Dermis microvascular lymphatic vessel endothelial cell (primary cell): ENCODE results near the gene SCUBE2. TPM values are rescaled to one million over a fixed set of nuclear protein-coding genes. Genes with fewer than 3 reads are reported as not detected.
"Not testable (repeated sequence)": the region's sequence is repeated elsewhere in the genome, so short reads cannot be mapped to it uniquely, and the experiment has no call there.

Experiments
- DNase-seq, 2 donors: peaks; one replicate each; pipeline versions ENCODE4 v3.0.0 to v3.0.0-alpha.2; 2010; ENCODE audit warnings: low read depth in 2 of 2
- total RNA-seq: library from RNA; depleted of rRNA; stranded (reverse); fragments of >200 nt; gene quantifications from 2 replicates; pipeline ENCODE4 v1.2.1, GENCODE V29; 2014

Gene SCUBE2
- total RNA-seq, 1 donor from 2014 or later, result 0.77 TPM

DNA sequence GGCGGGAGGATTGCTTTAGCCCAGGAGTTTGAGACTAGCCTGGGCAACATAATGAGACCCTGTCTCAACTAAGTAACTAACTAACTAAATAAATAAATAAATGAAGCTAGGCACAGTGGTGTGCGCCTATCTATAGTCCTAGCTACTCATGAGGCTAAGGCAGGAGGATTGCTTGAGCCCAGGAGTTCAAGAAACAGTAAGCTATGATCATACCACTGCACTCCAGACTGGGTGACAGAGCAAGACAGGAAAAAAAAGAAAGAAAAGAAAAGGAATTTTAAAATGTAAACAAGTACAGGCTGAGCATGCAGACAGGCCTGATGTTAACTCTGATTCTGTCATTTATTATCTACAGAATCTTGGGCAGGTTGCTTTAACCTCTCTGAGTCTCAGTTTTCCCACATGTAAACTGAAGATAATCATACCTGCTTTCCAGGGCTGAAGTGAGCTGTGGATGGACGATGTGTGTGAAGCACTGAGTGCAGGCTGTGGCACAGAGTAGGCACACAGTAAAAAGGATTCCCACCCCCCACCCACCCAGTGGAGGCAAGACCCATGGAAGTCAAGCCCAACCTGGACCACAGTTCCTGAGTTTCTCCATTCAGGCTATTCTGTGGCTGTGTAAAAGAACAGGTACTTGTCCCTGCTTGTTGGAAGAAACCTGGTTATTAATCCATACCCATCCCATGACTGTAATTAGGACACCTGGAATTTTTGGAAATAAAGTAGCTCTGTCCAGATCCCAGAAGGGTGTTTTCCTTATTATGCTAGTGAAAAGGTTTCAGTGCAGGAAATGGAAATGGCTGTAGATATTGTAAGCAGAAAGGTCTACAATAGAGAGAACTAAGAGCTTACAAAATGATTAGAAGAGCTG, 18.7 kb upstream of the SCUBE2 start:
- DNase-seq, result no peak

DNA sequence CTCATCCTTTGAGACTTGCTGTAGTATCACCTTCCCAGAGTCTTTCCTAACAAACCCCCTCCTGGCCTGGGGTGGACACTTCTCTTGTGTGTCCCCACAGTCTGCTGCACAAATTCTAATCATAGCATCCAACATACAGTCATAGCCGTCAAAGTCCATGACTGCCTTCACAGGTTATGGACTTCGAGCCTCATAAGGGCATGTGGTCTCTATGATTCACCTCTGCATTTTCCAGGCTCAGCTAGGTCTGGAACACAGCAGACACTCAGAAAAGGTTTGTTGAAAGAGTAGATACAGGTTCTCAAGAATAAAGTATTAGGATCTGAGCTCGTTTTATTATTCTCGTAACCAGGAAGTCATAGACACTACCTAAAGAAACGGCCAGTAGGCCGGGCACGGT, 13.2 kb upstream of the SCUBE2 start:
- DNase-seq, result no peak

DNA sequence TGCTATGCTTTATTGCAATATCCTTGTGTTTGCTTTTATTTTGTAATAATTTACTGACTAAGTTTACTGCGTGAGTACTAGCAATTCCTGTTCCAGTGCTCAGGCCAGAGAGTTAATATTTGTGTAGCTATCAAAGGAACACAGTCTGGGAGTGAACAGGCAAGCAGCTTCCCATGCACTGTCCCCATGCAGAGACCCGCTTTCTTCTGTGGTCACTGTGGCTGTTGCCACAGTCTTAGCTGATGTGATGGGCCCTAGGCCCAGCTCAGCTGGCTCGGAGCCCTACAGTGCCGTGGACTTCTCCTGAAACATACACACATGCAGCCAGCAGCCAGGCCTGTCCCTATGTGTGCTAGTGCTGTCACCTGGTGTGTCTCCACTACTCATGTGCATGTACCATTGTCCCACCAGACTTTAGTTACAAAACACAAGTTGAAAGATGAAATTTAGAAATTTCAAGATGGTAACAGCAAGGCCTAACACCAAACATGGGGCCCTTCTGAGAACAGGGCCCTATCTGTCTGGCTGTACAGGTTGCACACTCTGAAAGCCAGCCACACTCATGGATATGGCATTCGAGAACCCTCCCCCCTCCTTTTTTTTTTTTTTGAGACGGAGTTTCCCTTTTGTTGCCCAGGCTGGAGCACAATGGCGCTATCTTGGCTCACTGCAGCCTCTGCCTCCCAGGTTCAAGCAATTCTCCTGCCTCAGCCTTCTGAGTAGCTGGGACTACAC, 12.3 kb upstream of the SCUBE2 start:
- no peak for DNase-seq

DNA sequence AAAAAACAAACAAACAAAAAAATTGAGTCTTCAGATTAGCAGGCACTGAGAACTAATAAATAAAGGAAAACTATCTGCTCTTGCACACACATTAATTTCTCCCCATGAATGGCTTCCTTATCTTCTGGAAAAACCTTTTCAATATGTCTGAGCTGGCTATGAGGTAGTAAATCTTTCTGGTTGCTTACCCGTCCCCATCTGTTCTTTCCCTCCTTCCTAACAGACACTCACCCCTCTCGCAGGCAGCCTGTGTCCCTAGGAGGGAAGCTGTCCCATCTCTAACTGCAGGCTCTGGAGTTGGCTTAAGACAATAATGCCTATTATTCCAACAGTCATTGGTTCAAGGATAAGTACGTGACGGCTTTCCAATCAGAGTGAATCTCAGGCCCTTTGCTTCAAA, 8.2 kb upstream of the SCUBE2 start:
- no peak for DNase-seq

DNA sequence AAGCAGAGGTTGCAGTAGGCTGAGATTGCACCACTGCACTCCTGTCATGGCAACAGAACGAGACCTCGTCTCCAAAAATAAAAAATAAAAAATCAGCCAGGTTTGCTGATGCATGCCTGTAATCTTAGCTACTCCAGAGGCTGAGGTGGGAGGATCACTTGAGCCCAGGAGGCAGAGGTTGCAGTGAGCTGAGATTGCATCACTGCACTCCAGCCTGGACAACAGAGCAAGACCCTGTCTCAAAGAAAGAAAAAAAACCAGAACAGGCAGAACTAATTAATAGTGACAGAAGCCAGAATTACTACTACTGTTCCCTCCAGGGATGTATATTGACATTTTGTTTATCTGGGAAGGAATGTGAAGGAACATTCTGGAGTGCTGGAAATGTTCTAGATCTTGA, 7.1 kb upstream of the SCUBE2 start:
- DNase-seq, result not testable (repeated sequence)

DNA sequence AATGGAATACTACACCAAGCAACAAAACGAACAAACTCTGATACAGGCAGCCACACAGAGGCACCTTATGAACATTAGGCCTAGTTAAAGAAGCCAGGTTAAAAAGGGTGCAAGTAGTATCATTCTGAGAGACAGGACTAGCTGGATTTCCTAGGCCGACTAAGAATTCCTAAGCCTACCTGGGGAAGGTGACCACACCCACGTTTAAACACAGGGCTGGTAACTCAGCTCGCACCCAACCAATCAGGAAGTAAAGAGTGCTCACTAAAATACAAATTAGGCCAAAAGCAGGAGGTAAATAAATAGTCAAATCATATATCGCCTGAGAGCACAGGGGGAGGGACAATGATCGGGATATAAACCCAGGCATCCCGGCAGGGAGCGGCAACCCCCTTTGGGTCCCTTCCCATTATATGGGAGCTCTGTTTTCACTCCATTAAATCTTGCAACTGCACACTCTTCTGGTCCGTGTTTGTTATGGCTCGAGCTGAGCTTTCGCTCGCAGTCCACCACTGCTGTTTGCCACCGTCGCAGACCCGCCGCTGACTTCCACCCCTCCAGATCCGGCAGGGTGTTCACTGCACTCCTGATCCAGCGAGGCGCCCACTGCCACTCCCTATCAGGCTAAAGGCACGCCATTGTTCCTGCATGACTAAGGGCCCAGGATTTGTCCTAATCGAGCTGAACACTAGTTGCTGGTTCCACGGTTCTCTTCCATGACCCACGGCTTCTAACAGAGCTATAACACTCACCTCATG, 6.0 kb upstream of the SCUBE2 start:
- DNase-seq, result not testable (repeated sequence)

DNA sequence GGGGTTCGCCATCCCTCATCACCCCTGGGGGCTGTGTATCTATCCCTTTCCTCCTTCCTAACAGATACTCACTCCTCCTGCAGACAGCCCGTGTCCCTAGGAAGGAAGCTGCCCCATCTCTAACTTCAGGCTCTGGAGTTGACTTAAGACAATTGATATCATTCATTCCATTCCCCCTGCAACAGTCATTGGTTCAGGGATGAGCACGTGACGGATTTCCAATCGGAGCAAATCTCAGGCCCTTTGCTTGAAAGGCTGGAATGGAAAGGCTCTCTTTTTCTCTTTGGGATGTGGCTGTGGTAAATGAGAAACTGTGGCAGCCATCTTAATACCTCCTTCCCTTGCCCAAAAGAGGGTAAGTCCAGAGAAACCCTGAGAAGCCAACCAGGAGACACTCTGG, 5.0 kb upstream of the SCUBE2 start:
- DNase-seq, result no peak

DNA sequence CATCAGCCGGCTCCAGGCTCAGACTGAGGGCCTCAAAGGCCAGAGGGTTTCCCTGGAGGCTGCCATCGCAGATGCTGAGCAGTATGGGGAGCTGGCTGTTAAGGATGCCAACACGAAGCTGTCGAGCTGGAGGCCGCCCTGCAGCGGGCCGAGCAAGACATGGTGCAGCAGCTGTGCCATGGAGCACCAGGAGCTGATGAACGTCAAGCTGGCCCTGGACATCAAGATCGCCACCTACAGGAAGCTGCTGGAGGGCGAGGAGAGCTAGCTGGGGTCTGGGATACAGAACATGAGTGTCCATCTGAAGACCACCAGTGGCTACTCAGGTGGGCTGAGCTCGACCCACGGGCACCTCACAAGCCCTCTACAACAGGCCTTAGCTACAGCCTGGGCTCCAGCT, 4.0 kb upstream of the SCUBE2 start:
- no peak for DNase-seq

DNA sequence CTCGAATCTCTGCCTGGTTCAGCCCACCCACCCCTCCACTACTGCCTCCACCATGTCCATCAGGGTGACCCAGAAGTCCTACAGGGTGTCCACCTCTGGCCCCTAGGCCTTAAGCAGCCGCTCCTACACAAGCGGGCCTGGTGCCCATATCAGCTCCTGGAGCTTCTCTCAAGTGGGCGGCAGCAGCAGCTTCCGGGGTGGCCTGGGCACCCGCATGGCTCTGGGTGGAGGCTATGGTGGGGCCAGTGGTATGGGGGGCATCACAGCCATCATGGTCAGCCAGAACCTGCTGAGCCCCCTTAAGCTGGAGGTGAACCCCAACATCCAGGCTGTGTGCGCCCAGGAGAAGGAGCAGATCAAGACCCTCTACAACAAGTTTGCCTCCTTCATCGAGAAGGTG, 3.0 kb upstream of the SCUBE2 start:
- DNase-seq, result no peak

DNA sequence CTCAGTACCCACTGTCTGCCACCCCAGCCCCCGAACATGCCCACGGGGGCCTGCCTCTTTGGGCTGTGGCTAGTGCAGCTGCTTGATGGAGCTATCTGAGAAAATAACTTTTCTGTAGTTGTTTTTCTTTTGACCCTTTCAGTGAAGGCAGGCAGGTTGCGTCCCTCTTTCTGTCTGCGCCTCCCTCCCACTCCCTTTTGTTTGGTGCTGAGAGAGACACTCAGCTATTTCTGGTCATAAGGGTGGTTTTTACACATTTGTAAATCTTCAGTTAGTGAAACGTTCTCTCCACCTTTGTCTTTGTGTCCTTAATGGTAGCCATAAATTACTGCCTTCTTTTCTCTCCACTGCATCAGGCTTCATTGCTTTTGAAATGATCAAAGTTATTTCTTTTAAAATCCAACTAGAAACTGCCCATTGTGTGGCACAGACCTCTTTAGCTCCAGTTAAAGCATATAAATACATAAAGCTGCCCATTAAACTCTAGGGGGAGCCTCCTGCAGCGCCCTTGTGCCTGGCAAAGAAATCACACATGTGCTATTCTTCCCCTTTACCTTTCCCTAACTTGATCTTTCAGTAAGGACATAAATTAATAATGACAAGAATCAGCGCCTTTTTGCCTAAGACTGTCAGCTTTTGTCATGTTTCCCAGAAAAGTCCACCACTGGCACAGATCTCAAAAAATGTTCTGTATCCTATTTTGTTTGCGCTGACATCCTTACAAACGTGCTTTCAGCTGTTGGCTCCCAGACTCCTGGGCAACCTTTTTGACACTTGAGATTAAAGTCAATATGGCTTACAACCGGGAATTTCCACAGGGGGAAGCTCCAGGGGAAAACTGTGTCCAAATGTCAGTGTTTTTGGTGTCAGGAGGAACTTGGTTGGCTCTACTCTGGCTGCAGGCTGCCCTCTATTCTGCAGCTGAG, 1.7 kb upstream of the SCUBE2 start:
- DNase-seq, result peak; percentile 2 to 30

DNA sequence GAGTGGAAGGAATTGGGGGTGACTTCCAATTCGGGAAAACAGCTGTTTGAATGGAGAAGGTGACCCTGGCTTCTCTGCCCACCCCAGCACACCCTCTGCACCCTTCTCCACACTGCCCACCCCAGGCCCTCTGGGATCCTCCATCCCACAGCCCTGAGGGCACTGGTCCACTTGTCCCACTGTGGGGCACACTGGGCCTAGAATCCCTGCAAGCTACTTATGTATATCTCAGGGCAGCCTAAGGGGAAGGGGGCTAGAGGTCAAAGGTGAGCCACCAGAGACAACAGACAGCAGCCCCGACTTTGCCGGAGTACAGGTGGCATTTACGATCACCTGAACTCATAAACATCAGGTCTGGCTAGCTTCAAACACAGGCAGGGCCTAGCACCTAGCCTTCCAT, 673 bp upstream of the SCUBE2 start:
- no peak for DNase-seq

DNA sequence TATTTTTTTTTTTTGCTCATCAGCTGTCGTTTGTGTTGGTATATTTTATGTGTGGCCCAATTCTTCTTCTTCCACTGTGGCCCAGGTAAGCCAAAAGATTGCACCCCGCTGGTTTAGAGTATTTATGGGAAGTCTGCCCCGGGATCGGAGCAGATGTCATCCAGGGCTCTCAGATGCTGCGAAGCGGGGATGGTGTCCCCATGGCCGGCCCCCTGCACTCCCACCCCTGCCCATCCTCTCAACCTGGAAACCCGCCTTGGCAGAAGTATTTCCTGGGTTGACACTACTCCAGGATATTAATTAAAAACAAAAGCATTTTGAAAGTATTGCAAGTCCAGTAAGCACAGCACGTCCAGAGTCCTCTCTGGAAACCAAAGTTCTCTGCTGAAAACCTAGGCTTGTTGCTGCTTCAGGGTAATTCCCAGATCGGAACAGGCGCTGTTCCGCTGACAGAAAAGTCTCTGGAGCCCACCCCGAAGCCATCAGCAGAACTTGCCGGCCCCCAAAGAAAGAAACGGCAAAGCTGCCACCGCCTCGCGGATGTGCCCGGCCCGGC, 833 bp downstream of the SCUBE2 start:
- DNase-seq, result no peak

DNA sequence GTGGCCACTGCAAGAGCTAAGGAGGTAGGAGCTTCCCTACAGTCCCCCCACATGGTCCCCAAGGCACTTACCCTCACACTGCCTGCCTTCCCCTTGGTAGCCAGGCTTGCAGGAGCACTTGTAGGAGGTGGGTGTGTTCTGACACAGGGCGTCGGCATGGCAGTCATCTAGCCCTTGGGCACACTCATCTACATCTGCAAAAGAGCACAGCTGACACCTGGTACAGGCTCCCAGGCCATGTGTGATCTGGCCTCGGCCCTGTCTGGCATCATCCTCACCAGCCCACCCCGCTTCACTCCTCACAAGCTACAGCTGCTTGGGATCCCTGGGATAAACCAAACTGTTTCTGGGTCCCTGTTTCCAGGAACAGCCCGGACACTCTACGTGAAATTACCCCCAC, 1.8 kb downstream of the SCUBE2 start:
- DNase-seq, result no peak

DNA sequence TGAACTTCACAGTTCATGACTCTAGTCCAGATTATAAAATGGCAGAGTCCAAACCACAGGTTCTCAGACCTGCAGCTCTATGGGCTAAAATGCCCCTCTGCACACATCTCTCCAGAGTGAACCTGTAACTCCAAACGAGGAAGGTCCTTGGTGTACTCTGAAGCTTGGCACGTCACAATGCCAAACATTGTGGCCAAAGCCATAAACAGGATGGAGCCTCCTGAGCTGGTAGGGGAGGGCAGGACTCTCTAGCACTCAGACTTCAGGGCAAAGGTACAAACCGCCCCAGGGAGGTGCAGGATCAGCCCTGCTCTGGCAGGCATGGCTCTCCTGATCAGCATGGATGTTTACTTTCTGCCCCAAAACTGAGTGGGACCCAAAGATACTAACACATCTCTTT, 2.3 kb downstream of the SCUBE2 start:
- DNase-seq, result no peak

DNA sequence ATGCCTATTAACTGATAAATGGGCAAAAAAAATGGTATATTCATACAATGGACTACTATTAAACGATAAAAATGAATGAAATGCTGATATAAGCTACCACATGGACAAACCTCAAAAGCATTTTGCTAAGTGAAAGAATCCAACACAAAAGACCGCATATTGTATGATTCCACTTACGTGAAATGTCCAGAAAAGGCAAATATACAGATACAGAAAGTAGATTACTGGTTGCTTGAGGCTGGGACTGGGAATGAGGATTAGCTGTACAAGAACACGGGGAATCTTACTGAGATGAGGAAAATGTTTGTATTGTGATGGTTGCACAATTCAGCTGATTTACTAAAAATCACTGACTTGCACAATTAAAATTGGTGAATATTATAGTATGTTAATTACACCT, 8.8 kb downstream of the SCUBE2 start:
- DNase-seq, result no peak

DNA sequence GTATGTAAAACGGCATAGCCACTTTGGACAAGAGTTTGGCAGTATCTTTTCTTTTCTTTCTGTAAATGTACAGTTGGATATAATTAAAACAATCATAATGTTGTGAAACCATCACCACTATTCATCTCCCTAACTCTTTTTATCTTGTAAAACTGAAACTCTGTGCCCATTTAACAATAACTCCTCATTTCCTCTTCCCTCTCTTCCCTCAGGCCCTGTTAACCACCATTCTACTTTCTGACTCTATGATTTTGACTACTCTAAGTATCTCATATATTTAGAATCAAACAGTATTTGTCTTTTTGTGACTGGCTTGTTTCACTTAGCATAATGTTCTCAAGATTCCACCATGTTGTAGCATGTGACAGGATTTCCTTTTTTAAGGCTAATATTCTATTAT, 10.2 kb downstream of the SCUBE2 start:
- no peak for DNase-seq

DNA sequence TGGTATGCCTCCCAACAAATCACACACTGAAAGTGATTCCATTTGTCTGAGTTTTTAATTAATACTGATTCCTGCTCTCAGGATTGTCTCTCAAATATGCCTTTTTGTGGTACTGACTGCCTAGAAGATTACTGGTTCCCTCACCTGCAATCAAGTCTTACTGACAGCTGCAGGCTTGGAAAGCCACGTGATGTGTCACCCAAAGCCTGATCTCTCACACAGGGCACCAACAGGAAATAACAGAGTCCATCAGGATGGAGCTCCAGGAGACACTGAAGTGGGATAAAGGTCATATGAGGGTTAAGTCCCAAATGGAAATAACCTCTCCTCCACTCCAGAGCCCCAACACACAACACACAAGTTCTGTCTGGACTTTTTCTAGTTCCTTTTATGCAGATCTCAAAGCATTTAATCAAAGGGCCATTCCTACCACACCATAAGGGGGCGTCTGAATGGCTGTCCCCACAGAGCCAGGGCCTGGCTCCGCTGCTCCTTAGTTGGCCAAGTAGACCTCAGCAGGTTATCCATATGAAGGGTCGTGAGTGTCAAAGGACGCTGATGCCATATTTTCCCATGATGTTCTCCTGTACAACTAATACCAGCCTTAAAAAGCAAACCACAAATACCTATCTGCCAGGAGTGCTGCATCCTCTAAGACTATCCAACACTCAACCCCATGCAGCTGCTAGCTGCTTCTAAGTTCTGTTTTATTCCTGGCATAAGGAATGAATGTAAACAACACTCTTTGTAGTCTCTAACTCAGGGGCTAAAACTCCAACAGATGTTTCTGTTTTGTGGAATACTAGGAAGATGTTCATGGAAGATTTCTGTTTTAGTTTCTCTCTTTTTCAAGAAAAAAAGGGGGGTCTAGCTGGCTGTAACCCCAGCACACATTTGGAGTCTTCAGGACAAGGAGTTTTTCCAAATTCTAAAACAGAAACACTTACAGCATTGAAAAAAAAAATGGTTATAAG, 13.0 kb downstream of the SCUBE2 start:
- no peak for DNase-seq

DNA sequence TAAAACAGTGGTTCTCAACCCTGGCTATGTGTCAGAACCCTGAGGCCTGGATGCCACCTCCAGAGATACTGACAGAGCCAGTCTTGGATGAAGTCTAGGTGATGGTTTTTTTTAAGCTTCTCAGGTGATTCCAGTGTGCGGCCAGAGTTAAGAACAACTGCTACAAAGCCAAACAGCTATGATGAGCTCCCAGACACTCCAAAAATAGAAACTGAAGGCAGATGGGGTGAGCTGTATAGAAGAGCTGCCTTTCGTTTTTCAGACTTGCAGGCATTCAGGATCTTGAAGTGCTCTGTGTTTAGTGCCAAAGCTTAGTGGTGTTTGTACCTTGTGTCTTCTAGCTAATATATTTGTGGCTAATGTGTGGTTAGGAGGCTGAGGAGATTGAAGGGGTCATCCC, 14.2 kb downstream of the SCUBE2 start:
- DNase-seq, result no peak

DNA sequence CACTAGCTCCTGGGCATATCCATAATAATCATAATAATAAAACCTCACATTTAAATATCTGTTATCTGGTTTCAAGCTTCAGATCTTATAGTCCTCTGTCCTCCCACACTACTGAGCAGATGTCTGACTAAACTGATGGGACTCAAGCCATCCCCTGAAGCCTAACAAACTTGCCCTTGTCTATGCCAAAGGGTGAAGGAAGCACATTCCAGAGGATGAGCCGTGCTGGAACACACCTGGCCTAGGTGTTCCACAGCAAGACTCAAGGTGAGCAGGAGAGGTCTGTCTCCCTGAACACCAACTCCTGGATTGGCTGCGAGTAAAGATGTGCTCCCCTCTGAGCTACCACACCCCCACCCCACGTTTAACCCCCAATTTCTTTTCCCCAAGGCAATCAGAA, 14.7 kb downstream of the SCUBE2 start:
- DNase-seq, result no peak

DNA sequence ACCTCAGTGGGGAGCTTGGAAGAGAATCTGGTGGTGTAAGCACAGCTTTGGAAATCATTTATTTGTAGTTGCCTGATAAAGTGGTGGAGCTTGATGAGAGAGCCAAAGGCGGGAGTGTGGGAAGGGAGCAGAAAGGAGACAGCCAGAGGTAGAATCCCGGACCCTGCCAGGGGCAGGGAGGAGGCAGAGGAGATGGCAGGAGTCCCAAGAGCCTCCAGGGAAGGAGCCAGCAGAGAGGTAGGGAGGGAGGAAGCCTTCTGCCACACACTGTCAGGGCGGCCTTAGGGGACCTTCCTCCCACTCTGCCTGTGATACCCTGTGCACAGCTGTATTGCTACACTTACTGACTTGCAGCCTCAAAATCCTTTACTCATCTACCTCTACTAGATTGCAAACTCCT, 15.4 kb downstream of the SCUBE2 start:
- DNase-seq, result no peak
